BLaER1 treated with 17β-estradiol and CSF1 and Interleukin-3, amounts not matched to agents 10 nM and 100 nM (cell line): Measurements from ENCODE around the gene DPYSL3.
"Not testable (repeated sequence)": the region's sequence is repeated elsewhere in the genome, so short reads cannot be mapped to it uniquely, and the experiment has no call there.

Experiments used
- H3K27ac ChIP-seq, 11 experiments: shearing (Covaris generic); formaldehyde crosslinking; 2 replicates each; pipeline ENCODE4 v1.8.1; 2022
- H3K27me3 ChIP-seq, 11 experiments: shearing (Covaris generic); formaldehyde crosslinking; 2 replicates each; pipeline ENCODE4 v1.8.1; 2022
- H3K36me3 ChIP-seq, 11 experiments: shearing (Covaris generic); formaldehyde crosslinking; 2 replicates each; pipeline ENCODE4 v1.8.1; 2022
- H3K4me1 ChIP-seq, 10 experiments: shearing (Covaris generic); formaldehyde crosslinking; 2 replicates each; pipeline ENCODE4 v1.8.1; 2022
- H3K4me2 ChIP-seq, 11 experiments: shearing (Covaris generic); formaldehyde crosslinking; 2 replicates each; pipeline ENCODE4 v1.8.1; 2022
- H3K4me3 ChIP-seq, 10 experiments: shearing (Covaris generic); formaldehyde crosslinking; 2 replicates each; pipeline ENCODE4 v1.8.1; 2022
- H3K9ac ChIP-seq, 11 experiments: shearing (Covaris generic); formaldehyde crosslinking; 2 replicates each; pipeline ENCODE4 v1.8.1; 2022
- H3K9me3 ChIP-seq, 11 experiments: shearing (Covaris generic); formaldehyde crosslinking; replicated peaks in 1 of 11; 2 replicates each; pipeline ENCODE4 v1.8.1; 2022
- H4K20me1 ChIP-seq, 11 experiments: shearing (Covaris generic); formaldehyde crosslinking; 2 replicates each; pipeline ENCODE4 v1.8.1; 2022
- Cebpa-rat ChIP-seq, 11 experiments: shearing (Covaris generic); IDR thresholded peaks; 2 replicates each; pipeline ENCODE4 v1.8.1; 2022

Gene DPYSL3

DNA sequence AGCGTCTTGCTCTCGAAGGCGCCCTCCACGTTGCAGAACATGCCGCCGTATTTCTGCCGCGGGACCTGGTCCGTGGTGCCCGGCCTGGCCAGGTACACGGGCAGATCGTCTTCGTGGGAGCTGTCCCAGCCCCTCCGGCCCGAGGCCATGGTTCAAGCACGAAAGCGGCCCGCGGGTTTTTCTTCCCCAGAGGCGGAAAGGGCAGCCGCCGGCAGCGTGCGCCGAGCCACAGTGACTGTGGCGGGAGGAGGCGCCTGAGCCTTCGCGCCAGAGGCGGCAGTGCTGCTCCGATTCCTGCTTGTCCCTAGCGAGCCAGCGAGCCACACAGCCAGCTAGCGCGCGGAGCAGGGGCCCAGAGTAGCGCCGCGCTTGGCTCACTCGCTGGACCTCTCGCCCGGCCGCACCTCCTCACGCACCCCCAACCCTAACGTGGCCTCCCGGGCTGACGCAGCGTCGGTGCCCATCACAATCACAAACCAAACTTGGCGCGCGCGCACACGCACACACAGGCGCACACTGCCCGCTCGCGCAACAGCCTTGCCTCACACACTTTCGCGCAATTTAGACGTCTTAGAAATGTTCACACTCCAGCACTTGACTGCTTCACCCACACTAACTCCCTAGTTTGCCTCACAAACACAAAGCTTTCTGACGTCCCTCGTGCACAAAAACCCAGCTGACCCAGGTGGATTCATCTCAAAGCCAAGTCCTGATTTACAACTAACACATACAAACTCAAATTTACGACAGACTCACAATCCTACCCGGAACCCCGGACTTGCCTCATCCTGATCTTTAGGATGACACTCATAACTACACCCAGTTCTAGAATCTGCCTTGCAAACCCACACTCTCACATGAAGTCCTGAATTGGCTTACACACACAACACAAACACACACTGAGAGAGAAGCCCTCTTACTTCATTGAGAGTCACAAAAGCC is at the start of gene DPYSL3:
DPYSL3 (minus strand) TSS at position 359 of the 942 bp plus-strand sequence; CDS start at position 149, 210 bp downstream.
- H4K20me1 ChIP-seq, result peaks cover 0 to 9% (median 0%) of the 10 kb centered on the region in 11 experiments; a peak in 1 of 22 replicates
- H3K27ac ChIP-seq, result no peak within 1 kb of the TSS
- peak within 1 kb of the TSS; percentile 77 to 93 (median 85) for H3K4me2 ChIP-seq

DNA sequence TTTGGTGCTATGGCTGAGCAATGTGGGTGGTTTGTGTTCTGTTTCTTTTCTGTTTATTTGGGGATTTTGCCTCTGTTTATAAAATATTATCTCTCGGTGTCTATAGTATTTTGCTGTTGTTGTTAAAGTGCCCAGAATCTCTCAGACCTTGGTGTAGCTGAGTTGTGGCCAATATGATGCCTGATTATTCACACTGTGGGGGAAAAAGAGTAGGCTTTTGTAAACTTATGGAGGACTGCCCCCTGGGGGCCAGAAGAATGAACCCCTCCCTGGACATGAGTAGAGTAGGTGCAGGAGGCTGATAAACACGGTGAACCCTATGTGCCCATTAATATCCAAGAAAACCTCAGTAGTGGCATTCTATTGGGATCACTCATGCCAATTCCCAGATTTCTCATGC is 49.0 kb upstream of the DPYSL3 start:
- Histone ChIP-seq H3K4me3 (no peak overlapping the region), H3K9ac (no peak overlapping the region), H3K27me3 (no peaks in the 10 kb centered on the region), H4K20me1 (no peaks in the 10 kb centered on the region), H3K4me1 (no peaks in the 10 kb centered on the region), H3K9me3 (no peaks in the 10 kb centered on the region), H3K27ac (no peak overlapping the region), H3K4me2 (no peak overlapping the region), H3K36me3 (no peaks in the 10 kb centered on the region)
- no peak for TF ChIP-seq Cebpa-rat (IDR thresholded peaks at IDR 0.05)

More for the DNA sequence above, at the start of gene DPYSL3:
- TF ChIP-seq Cebpa-rat (IDR thresholded peaks at IDR 0.05), result no peak
- Histone ChIP-seq H3K27me3 (peaks cover 27 to 38% (median 32%) of the 10 kb centered on the region in 11 experiments), H3K9ac (peak within 1 kb of the TSS; percentile 27 to 73 (median 56); a peak in 20 of 22 replicates), H3K9me3 (peaks cover 0 to 14% (median 11%) of the 10 kb centered on the region in 11 experiments; a peak in 16 of 22 replicates), H3K36me3 (no peaks in the 10 kb centered on the region), H3K4me3 (peak within 1 kb of the TSS; percentile 44 to 70 (median 60)), H3K4me1 (peaks cover 0 to 8% (median 2%) of the 10 kb centered on the region in 10 experiments; a peak in 4 of 20 replicates)

DNA sequence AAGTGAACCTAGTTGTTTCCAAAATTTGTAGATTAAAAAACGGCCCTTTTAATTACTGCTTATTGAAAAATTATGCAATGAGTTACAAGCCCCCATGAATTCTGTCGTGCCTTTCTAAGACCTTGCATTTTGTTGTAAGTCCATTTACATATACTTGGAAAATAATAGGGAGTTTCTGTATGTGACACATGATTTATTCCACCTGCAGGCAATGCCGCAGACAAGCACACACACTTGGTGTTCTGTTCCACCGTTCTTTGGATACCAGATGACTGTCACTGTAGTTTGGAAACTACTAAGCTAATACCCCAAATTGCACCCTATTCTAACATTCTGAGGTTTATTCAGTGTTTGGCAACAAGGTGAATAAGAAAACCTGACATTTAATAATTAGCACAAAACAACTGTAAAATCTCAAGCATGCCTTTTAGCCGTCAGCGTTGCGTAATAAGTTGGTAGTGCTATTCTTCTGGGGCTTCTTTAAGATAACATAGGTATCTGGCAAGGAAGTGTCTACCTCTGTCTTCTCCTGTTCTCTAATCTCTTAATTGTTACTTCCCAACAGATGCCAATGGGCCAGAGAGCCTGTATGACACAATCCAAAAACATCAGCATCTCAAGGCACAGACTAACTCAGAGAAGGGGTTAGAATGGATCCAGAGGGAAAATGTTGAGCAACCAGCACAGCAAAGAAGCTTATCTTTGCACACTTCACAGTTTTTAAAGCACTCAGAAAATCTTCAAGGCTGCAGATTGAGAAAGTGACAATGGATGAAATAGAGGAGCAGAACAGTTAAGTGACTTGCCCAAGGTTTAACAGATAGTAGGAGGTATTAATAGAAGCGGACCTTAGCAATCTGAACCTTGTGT is 48.2 kb upstream of the DPYSL3 start:
- H3K27me3 ChIP-seq, result no peaks in the 10 kb centered on the region
- no peak overlapping the region for H3K4me2 ChIP-seq
- no peak overlapping the region for H3K27ac ChIP-seq
- no peaks in the 10 kb centered on the region for H3K9me3 ChIP-seq
- H3K36me3 ChIP-seq, result no peaks in the 10 kb centered on the region
- H3K4me1 ChIP-seq, result no peaks in the 10 kb centered on the region
- H3K9ac ChIP-seq, result no peak overlapping the region
- TF ChIP-seq Cebpa-rat (IDR thresholded peaks at IDR 0.05), result peak in 4 of 11 experiments; percentile 37 to 74 (median 52); a peak in 5 of 22 replicates
- H4K20me1 ChIP-seq, result no peaks in the 10 kb centered on the region
- no peak overlapping the region for H3K4me3 ChIP-seq

DNA sequence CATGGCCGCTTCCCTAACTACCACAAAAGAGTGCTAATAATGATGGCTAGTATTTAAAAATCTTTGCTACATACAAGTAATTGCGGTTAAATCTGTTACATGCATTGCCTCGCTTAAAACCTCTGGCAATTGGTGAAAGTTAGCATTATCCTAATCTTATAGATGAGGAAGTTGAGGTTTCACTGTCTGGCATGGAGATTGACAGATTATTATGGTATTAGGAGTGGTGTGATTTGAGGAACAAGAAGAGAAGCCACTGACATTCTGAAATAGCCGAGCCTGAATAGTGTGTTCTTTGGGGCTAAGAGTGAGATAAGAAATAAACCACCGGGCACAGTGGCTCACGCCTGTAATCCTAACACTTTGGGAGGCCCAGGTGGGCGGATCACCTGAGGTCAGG is 45.3 kb upstream of the DPYSL3 start:
- Histone ChIP-seq H3K9ac (no peak overlapping the region), H3K4me3 (no peak overlapping the region), H3K9me3 (peaks cover 0 to 6% (median 3%) of the 10 kb centered on the region in 11 experiments; a peak in 7 of 22 replicates), H4K20me1 (no peaks in the 10 kb centered on the region), H3K36me3 (no peaks in the 10 kb centered on the region), H3K27me3 (no peaks in the 10 kb centered on the region), H3K27ac (no peak overlapping the region), H3K4me2 (no peak overlapping the region), H3K4me1 (peaks cover 0 to 8% (median 7%) of the 10 kb centered on the region in 10 experiments; a peak in 11 of 20 replicates)
- no peak for TF ChIP-seq Cebpa-rat (IDR thresholded peaks at IDR 0.05)

DNA sequence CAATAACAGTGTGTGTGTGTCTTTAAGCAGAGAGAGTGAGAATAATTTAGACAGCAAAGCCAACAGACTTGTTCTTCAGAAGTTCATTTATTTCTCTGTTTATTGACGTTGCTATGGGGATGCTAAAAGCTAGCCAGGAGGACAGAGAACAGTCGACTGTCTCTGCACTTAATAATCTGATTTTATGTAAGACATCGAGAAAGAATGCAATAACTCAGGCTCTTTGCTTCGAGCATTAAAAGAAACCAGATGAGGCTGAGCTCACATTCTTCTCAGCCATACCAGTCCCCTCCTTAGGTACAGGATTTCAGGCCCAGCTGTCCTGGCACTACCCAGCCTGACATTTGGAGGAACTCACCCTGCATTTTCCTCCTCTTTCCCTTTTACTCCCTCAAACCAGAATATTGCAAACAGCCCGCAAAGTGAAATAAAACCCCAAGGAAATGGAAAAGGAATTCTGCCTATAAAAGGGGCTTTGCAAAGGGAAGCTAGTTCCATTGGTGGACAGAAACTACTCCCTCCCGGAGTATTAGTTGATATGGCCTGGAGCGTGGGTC is 44.5 kb upstream of the DPYSL3 start:
- H3K9me3 ChIP-seq, result peaks cover 0 to 13% (median 7%) of the 10 kb centered on the region in 11 experiments; a peak in 10 of 22 replicates
- no peak overlapping the region for H3K4me3 ChIP-seq
- H4K20me1 ChIP-seq, result no peaks in the 10 kb centered on the region
- peaks cover 0 to 8% (median 7%) of the 10 kb centered on the region in 10 experiments; a peak in 11 of 20 replicates for H3K4me1 ChIP-seq
- TF ChIP-seq Cebpa-rat (IDR thresholded peaks at IDR 0.05), result no peak
- H3K4me2 ChIP-seq, result no peak overlapping the region
- H3K27me3 ChIP-seq, result no peaks in the 10 kb centered on the region
- no peaks in the 10 kb centered on the region for H3K36me3 ChIP-seq
- no peak overlapping the region for H3K9ac ChIP-seq
- H3K27ac ChIP-seq, result no peak overlapping the region

DNA sequence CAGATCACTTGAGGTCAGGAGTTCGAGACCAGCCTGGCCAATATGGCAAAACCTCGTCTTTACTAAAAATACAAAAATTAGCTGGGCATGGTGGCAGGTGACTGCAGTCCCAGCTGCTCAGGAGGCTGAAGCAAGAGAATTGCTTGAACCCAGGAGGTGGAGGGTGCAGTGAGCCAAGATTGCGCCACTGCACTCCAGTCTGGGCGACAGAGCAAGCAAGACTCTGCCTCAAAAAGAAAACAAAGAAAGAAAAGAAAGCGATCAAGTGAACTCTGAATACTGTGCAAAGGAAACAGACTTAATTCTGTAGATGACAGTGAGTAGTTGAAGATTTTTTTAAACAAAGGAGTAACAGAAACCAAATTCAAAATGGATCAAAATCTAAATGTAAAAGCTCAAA is 43.9 kb upstream of the DPYSL3 start:
- H3K27me3 ChIP-seq, H3K36me3 ChIP-seq, H4K20me1 ChIP-seq, H3K4me3 ChIP-seq, H3K27ac ChIP-seq, H3K9ac ChIP-seq, H3K4me2 ChIP-seq, H3K4me1 ChIP-seq: not testable (repeated sequence)
- H3K9me3 ChIP-seq, result peaks cover 0 to 17% (median 8%) of the 10 kb centered on the region in 11 experiments; a peak in 10 of 22 replicates

DNA sequence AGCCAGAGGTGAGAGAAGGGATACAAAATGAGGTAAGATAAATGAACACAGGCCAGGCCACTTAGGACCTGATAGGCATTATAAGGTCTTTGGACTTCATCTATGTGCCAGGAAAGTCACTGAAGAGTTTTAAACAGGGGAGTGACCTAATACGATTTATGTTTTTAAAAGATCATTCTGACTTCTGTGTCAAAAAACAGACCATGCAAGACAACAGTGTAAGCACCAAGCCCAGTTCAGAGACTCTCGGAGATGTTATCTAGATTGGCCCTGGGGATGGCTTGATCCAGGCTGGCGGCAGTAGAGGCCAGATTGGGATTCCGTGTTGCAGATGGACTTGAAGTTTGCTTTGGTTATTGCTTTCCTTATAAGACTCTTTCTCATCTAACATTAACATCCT is 43.0 kb upstream of the DPYSL3 start:
- Histone ChIP-seq H3K4me3 (no peak overlapping the region), H4K20me1 (no peaks in the 10 kb centered on the region), H3K4me2 (no peak overlapping the region), H3K4me1 (peaks cover 0 to 8% (median 7%) of the 10 kb centered on the region in 10 experiments; a peak in 11 of 20 replicates), H3K36me3 (no peaks in the 10 kb centered on the region), H3K27ac (no peak overlapping the region), H3K9ac (no peak overlapping the region), H3K27me3 (no peaks in the 10 kb centered on the region), H3K9me3 (peaks cover 0 to 17% (median 8%) of the 10 kb centered on the region in 11 experiments; a peak in 10 of 22 replicates)
- TF ChIP-seq Cebpa-rat (IDR thresholded peaks at IDR 0.05), result no peak

DNA sequence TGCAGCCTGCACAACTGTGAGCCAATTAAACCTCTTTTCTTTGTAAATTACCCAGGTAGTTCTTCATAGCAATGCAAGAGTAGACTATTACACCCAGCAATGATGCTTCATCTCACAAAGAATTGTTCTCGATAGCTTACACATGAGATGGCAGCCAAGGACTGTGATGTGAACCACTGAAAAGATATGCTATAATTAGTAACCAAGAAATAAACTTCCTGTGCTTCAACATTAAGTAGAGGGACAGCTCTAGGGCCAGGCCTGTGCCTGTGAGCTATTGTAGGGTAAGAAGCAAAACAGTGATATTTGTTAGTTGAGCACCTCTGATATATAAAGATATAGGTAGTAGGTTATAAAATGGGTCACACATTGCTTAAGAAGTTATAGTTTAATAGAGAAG is 41.8 kb upstream of the DPYSL3 start:
- Histone ChIP-seq H3K9me3 (peaks cover 0 to 17% (median 8%) of the 10 kb centered on the region in 11 experiments; a peak in 10 of 22 replicates), H3K27ac (no peak overlapping the region), H3K4me1 (peaks cover 0 to 8% (median 7%) of the 10 kb centered on the region in 10 experiments; a peak in 11 of 20 replicates), H3K4me2 (peak overlapping the region in 7 of 11 experiments; percentile 13 to 50 (median 29); a peak in 12 of 22 replicates), H3K27me3 (no peaks in the 10 kb centered on the region), H3K4me3 (no peak overlapping the region), H4K20me1 (no peaks in the 10 kb centered on the region), H3K36me3 (no peaks in the 10 kb centered on the region), H3K9ac (no peak overlapping the region)
- TF ChIP-seq Cebpa-rat (IDR thresholded peaks at IDR 0.05), result no peak
